Activated B cell treated with CpG ODN at 0.5 μM for 24 hours (primary cell): Measurements from ENCODE around the gene COX19. TPM values are rescaled to one million over a fixed set of nuclear protein-coding genes. Genes with fewer than 3 reads are reported as not detected.
A peak's percentile ranks its signal among the peaks of the same experiment; 100 is the strongest.

Source experiments
- ATAC-seq: fragments of 200-7000 bp; cut with Tn5 transposase; one replicate; pipeline ENCODE4 v1.10.0; 2021; ENCODE audit warnings: low read depth, mild to moderate bottlenecking, moderate library complexity
- CTCF ChIA-PET: fragments of 350-600 bp; sonication (Branson Sonifier 250); formaldehyde crosslinking; loops from one replicate; lab custom pipeline; 2021; ENCODE audit warnings: antibody characterized with exemption; lab: Charles Lee
- POLR2A ChIA-PET: fragments of 350-600 bp; sonication (Branson Sonifier 250); formaldehyde crosslinking; loops from one replicate; lab custom pipeline; 2021; ENCODE audit warnings: antibody characterized with exemption; lab: Charles Lee
- DNase-seq: peaks from one replicate; pipeline ENCODE4 v3.0.0; 2022
- H3K27ac Mint-ChIP-seq: one replicate; pipeline ENCODE4 v1.8.0; 2020; ENCODE audit warnings: mixed read lengths
- H3K27me3 Mint-ChIP-seq: one replicate; pipeline ENCODE4 v1.8.0; 2021; ENCODE audit warnings: mixed read lengths
- H3K36me3 Mint-ChIP-seq: one replicate; pipeline ENCODE4 v1.8.0; 2021; ENCODE audit warnings: low read depth, mixed read lengths
- H3K4me1 Mint-ChIP-seq: one replicate; pipeline ENCODE4 v1.8.0; 2021; ENCODE audit warnings: mixed read lengths
- H3K4me3 Mint-ChIP-seq: one replicate; pipeline ENCODE4 v1.8.0; 2020; ENCODE audit warnings: mild to moderate bottlenecking, mixed read lengths
- H3K9me3 Mint-ChIP-seq: one replicate; pipeline ENCODE4 v1.8.0; 2020; ENCODE audit warnings: mixed read lengths
- CTCF ChIP-seq: fragments of 200-600 bp; IDR thresholded peaks from one replicate; pipeline ENCODE4 v1.8.0; 2022; ENCODE audit warnings: antibody characterized with exemption, mild to moderate bottlenecking
- intact Hi-C: fragments of 100-400 bp; cut with micrococcal nuclease; formaldehyde crosslinking; loops from one replicate; pipeline ENCODE4 v1.15.1; 2024
- total RNA-seq: library from RNA; stranded (reverse); gene quantifications from 2 replicates; pipeline ENCODE4 v1.2.3, GENCODE V29; 2022

Gene COX19
- total RNA-seq, 1 donor from 2014 or later, result 24.5 TPM

- ATAC-seq (peak; percentile 85), DNase-seq (peak; percentile 72)
- intact Hi-C loops, result loop anchor here (1.0 to 5.0 kb wide), 10 partner anchors 13 to 239 kb away; partner anchors contain the start of genes COX19, DNAAF5, GET4 and PRKAR1B
- Mint-ChIP-seq H3K4me3 (peak overlapping the region; percentile 77), H3K27ac (peak overlapping the region; percentile 84), H3K36me3 (no peaks in the 10 kb centered on the region), H3K4me1 (peaks cover 42% of the 10 kb centered on the region), H3K9me3 (no peaks in the 10 kb centered on the region), H3K27me3 (no peaks in the 10 kb centered on the region)
- POLR2A ChIA-PET, result interaction anchor here (0.5 to 2.9 kb wide), 11 partner anchors 8 to 111 kb away, joined by 3 to 28 read pairs (median 4); partner anchors contain the start of gene COX19
- TF ChIP-seq CTCF, result no peak
- CTCF ChIA-PET, result interaction anchor here (1.0 to 1.3 kb wide), 3 partner anchors 13 to 70 kb away, joined by 3 to 6 read pairs (median 4); no protein-coding TSS in a partner anchor
These were observed 52.0 kb downstream of the COX19 start for GRCh38 chr7:923108-924041.

- no peaks in the 10 kb centered on the region for H3K27me3 Mint-ChIP-seq
- intact Hi-C loops, result loop anchor here (1.0 to 5.0 kb wide), 10 partner anchors 12 to 240 kb away; partner anchors contain the start of genes COX19, DNAAF5, GET4 and PRKAR1B
- no peaks in the 10 kb centered on the region for H3K36me3 Mint-ChIP-seq
- ATAC-seq (no peak), DNase-seq (no peak)
- H3K4me1 Mint-ChIP-seq, result peaks cover 37% of the 10 kb centered on the region
- ChIA-PET POLR2A (interaction anchor here (0.5 to 2.9 kb wide), 10 partner anchors 9 to 110 kb away, joined by 3 to 28 read pairs (median 4); partner anchors contain the start of gene COX19), CTCF (interaction anchor here (1.0 to 1.3 kb wide), 3 partner anchors 12 to 71 kb away, joined by 3 to 6 read pairs (median 4); no protein-coding TSS in a partner anchor)
- no peak for TF ChIP-seq CTCF
- no peaks in the 10 kb centered on the region for H3K9me3 Mint-ChIP-seq
- H3K4me3 Mint-ChIP-seq, result peak overlapping the region; percentile 77
- peak overlapping the region; percentile 84 for H3K27ac Mint-ChIP-seq
These were observed 52.8 kb downstream of the COX19 start for GRCh38 chr7:922334-923107.

GRCh38 chr7:921581-922333 lies 53.6 kb downstream of the COX19 start:
- ChIA-PET POLR2A (interaction anchor here (2.9 kb wide), 1 partner anchor 53 kb away, joined by 28 read pairs; the partner anchor contains the start of gene COX19), CTCF (no interaction called here)
- Mint-ChIP-seq H3K9me3 (no peaks in the 10 kb centered on the region), H3K4me3 (no peak overlapping the region), H3K4me1 (peaks cover 37% of the 10 kb centered on the region), H3K27me3 (no peaks in the 10 kb centered on the region), H3K36me3 (no peaks in the 10 kb centered on the region), H3K27ac (no peak overlapping the region)
- DNase-seq, result peak; percentile 18
- ATAC-seq, result no peak
- no peak for TF ChIP-seq CTCF
- intact Hi-C loops, result loop anchor here (2.0 to 5.0 kb wide), 4 partner anchors 141 to 241 kb away; partner anchors contain the start of genes DNAAF5, PRKAR1B and ZFAND2A

- H3K36me3 Mint-ChIP-seq, result no peaks in the 10 kb centered on the region
- CTCF ChIA-PET, result no interaction called here
- H3K4me3 Mint-ChIP-seq, result no peak overlapping the region
- no peak for ATAC-seq
- POLR2A ChIA-PET, result interaction anchor here (2.9 kb wide), 1 partner anchor 53 kb away, joined by 28 read pairs; the partner anchor contains the start of gene COX19
- no peaks in the 10 kb centered on the region for H3K27me3 Mint-ChIP-seq
- H3K4me1 Mint-ChIP-seq, result peaks cover 37% of the 10 kb centered on the region
- peak overlapping the region; percentile 30 for H3K27ac Mint-ChIP-seq
- DNase-seq, result no peak
- H3K9me3 Mint-ChIP-seq, result no peaks in the 10 kb centered on the region
- intact Hi-C loops, result loop anchor here (5.0 kb wide), 2 partner anchors 221 to 241 kb away; partner anchors contain the start of gene ZFAND2A
- TF ChIP-seq CTCF, result no peak
These were observed 54.3 kb downstream of the COX19 start for GRCh38 chr7:921071-921461.
